ENCODE results near the gene FANCG.

The FANCG gene

DNA sequence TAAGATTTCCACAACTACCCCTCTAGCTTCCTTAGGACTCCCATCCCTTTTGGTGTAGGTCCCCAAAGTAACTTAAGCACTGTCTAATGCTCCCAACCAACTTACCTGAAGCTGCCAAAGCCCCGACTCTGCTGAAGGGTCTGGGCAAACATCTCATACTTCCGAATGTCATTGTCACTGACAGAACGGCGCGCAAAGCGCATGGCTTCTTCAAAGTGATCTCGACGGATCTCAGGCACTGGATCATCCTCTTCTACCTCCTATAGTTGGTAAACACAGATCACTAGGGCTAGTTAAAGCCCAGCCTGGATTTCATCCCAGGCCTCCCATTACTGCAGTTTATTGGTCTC lies 22.5 kb downstream of the FANCG start:
- DNase-seq: no peak

DNA sequence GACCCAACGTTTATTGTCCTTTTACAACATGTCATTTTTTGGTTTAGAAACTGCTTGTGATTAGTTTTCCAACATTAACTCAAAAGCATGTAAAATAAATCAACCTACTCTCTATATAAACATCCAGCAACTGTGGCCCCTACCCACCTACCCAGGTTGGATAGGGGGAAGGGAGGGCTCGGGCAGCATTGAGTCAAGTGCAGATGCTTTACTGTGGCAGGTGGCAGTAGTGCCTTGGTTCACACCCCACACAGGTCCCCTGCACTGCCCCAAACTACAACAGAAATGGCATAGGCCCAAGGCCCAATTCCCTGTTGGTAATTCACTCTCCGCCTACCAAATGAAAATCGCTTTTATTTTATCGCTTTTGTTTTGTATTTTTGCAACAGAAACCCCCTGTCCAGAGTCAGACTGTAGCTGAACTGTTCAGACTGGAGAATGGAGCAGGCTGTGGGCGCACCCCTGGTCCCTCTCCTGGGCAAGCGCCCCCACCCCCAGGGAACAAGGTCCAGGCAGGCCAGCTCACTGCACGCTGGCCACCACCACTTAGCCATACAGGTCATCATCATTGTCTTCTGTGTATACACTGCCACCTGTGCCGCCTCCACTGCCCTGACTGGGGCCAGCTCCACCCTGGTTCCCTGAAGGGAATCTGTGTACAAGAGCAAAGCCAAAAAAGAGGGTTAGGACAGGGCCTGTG lies 23.0 kb downstream of the FANCG start:
- no peak for DNase-seq

DNA sequence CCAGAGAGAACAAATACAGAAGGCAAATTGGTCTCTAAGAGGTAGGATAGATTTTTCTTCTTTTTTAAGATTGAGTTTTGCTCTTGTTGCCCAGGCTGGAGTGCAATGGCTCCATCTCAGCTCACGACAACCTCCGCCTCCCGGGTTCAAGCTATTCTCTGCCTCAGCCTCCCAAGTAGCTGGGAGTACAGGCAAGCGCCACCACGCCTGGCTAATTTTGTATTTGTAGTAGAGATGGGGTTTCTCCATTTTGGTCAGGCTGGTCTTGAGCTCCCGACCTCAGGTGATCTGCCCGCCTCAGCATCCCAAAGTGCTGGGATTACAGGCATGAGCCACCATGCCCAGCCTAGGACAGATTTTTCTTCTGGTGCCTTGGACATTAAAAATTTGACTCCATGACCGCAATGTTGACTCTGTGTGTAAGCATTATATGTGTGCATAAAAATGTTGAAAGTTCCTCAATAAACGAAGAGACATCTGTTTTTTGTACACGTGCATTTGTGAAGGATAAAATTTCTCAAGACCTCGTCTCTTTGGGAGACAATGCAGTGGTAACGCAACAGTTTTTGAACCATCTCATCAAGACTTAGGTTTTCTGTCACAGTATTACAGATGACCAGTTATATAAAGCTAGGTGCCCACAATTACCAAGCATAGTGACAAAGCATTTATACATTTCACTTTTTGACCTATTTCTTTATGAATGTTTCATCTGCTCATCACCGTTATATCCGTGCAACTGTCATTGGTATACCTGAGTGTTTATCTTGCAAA lies 24.7 kb downstream of the FANCG start:
- DNase-seq: no peak

DNA sequence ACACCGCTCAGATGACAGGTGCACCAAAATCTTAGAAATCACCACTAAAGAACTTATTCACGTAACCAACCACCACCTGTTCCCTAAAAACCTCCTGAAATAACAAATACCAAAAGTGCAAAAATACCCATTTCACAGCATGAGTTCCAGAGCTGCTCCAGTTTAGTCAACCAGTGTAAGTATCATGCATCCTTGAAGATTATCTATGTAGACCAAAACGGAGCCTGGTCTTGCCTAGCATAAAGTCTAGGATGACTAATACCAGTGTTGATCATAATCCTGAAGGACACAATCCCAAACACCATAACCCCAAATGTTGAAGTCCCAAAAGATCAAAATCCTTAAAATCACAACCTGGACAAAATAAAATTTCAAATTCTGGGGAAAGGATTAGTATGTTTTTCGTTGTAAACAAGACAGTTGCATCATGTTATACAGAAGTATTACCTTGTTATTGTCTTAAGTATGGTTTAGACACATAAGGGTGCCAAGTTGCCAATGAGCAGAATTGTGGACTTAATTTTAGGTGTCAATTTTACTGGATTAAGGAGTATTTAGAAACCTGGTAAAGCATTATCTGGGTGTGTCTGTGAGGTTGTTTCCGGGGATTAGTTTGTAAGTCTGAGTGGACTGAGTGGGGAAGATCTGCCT lies 25.4 kb downstream of the FANCG start:
- DNase-seq: no peak

DNA sequence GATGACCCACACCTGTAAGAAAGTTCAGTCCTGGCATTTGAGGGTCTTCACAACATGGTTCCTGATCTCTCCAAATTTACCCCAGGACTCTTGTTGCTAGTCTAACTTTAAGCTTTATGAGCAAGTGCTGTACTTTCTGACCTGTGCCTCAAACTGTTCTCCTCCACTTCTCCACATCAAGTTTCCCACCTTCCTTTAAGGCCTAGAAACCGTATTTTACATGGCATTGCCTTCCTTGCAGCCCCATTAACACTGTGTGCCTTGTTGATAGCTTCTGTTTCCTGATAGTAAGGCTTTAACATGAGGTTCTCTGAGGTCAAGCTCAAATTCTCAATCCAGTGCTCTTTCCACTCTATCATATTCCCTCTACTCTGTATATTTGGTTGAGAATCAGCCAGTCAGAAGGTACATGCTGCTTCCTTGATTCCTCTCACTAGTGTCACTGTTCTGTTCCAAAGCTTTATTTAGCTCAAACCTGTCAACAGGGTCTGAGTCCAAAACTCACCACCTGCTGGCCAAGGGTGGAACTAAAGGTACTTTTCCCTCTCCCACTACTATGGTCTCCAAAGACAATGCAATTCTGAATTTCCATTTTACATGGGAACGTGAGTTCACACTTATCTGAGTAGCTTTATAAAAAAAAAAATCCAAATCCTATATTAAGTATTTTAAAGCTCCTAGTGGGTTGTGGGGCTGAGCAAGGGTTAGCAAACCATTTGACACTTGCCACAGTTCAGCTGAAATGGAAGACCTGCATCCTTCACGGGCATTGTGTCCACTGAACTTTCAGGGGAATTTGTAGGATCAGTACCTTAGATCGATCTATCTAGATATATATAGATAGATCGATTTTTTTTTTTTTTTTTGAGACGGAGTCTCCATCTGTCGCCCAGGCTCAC lies 28.4 kb downstream of the FANCG start:
- DNase-seq: peak; percentile 71

DNA sequence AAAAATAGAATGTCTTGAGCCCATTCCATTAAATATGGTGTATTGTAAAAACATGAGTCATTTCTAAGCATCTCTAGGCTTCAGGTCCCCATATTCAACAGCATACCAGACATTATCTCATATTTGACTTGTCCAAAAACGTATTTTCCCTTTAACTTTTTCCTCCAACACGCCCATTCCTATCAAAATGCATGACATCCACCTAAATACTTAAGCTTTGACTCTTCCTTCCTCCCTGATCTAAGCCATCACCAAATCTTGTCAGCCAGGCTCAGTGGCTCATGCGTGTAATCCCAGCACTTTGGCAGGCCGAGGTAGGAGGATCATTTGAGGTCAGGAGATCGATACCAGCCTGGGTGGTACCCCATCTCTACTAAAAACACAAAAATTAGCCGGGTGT lies 31.2 kb downstream of the FANCG start:
- no peak for DNase-seq

DNA sequence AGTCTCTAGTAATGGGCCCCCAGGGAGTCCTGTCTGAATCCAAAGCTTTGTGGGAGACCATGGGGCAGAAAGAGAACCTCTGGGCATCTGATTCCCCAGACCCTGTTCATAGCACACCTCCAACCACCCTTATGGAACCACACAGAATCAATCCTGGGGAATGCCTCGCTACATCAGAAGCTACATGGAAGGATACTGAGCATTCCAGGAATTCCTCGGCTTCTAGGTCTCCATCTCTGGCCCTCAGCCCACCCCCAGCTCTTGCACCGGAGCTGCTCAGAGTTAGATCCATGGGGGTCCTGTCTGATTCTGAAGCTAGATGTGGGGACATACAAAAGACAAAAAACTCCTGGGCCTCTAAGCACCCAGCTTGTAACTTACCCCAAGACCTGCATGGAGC lies 35.7 kb downstream of the FANCG start:
- DNase-seq: no peak

DNA sequence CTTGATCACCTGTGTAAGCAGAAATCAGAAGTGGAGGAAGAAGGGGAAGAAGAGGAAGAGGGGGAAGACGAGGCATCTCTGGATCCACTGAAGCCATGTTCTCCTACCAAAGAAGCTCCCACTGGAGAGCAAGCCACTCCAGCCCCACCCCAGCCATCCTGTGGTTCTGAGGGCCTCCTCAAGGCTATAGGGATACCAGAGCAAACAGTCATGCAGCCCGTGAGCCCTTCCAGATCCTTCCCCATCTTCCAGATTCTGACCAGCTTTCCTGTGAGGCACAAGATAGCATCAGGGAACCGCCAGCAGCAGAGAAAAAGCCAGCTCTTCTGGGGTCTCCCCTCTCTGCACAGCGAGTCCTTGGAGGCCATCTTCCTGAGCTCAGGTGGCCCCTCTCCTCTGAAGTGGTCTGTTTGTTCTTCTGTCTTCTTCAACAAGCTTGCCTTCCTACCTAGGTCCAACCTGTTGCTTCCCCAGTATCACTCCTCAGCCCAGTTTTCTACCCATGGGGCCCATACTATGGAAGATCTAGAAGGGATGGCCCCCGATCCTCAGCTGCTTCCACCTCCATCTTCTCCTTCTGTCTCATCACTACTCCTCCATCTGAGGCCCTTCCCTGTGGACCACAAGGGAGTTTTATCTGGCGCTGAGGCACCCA lies 36.7 kb downstream of the FANCG start:
- DNase-seq: no peak

DNA sequence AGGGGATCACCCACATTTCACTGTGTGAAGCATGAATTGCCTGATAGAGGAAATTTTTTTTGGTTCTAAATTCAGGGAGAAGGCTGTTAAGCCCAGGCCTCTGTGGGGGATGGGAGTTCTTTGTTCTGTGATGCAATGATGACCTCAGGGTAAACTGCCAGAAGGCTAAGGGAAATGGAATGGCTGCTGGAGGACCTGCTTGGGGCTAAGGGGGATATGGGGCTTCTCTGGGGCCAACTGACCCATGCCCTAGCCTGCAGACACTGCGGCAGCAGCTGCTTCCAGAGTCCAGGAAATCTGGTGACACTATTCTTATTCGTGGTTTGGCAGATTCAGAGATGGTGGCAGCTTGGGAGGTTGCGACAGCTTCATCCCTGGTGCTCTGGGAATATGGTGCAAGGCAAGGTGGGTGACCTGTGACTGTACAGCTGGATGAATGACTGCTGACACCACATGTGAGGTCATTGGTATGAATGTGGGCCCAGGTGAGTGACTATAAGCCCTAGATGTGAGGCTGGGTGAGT lies 37.6 kb downstream of the FANCG start:
- peak; percentile 69 for DNase-seq

DNA sequence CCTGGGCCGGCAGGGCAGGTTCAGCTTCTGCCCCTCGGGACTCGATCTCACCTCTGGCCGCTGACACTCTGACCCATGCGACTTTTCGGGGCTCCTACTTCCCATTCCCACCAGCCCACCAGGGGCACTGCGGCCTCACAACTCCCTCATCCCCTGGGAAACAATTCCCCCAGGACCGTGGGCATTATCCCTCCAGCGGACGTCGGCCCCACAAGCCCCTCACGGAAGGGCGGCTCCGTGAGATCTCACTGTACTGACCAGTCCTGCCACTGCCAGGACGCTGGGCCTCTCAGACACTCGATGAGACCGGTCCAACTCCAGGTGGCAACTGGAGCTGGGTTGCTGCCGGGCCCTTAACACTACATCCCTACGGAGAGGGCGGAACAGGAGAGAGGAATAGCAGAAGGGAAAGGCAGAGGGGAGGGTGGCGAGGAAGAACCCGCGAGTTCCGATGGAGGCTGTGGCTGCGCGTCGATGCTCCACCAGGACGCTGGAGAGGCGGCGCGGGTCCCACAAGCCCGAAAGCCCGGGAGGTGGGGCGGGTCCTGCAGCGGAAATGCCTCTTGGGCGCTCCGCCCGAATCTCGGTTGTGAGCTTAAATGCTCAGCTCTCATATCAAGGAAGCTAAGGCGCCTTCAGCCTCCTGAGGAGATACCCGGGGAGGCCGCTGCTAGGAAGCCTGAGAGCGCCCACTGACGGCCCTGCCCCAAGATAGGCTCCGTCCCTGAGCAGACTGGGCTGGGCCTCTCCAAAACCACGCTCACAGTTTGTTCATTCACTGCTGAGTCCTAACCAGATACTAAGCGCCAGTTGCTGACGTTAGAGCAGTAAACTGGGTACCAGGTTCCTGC lies 43.7 kb downstream of the FANCG start:
- DNase-seq: no peak

DNA sequence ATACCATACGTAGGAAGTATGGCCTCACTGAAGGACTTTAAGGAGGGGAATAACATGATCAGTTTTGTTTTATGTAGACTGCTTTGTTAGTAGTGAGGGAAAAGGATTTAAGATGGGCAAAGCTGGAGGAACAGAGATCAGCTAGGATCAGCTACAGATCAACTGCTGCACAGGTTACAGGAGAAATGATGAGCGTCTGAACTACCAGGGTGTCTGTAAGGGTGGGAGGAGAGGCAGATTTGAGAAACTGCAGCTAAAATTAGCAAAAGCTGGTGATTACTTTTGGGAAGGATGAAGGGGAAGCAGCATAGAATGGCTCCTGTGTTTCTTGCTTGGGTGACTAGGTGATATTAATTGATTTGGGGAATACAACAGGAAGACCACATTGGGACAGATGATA lies 46.6 kb downstream of the FANCG start:
- no peak for DNase-seq

DNA sequence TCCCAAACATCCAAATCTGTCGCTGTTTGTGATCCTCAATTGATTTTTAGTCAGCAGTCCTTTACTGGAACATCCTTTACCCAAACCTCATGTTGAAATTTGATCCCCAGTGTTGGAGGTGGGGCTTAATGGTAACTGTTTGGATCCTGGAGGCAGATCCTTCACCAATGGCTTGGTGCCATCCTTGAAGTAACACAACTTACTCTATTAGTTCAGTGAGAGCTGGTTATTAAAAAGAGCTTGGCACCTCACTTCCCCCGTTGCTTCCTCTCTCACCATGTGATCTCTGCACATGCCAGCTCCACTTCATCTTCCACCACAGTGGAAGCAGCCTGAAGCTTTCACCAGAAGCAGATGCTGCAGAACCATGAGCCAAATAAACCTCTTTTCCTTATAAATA lies 49.9 kb downstream of the FANCG start:
- no peak for DNase-seq

DNA sequence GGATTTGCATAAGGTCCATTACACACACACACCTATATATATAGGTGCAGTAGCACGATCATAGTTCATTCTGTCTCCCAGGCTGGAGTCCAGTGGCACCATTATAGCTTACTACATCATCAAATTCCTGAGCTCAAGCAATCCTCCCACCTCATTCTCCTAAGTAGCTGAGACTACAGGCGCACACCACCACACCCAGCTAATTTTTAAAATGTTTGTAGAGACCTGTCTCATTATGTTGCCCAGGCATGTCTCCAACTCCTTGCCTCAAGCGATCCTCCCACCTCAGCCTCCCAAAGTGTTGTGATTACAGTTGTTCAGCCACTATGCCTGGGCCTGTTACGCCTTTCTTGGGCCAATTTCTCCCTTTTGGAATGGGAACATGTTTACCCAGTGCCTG lies 50.5 kb downstream of the FANCG start:
- no peak for DNase-seq

DNA sequence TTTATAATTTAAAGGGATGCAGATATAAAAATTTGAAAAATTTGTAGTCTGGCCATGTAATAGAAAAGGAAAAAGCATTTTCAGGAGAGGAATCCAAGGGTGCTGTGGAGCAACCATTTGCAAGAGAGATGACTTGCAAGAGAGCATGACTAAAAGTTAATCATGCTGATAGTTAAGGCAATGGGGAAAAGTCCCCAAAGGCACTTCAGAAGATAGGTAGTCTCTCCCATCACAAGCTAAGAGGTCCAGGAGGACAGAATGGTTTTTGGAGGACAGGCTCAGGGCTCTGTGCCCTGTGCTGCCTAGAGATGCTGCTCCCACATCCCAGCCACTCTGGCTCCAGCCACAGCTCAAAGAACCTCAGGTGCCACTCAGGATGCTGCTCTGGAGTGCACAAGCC lies 51.4 kb downstream of the FANCG start:
- no peak for DNase-seq

DNA sequence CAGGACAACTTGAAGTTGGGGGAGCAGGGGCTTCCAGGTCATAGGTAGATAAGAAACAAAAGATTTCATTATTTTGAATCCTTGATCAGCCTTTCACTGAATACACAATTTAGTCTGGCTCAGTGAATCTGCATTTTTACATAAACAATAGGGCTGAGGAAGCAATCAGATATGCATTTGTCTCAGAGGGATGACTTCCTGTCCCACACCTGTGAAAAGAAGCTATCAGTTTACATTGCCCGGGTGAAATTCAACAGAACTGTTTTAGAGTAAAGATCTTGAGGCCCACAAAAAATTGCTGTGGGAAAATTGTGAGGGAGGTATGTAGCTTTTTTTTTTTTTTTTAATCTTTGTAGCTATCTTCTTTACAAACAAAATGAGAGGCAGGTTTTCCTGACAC lies 51.9 kb downstream of the FANCG start:
- DNase-seq: no peak

DNA sequence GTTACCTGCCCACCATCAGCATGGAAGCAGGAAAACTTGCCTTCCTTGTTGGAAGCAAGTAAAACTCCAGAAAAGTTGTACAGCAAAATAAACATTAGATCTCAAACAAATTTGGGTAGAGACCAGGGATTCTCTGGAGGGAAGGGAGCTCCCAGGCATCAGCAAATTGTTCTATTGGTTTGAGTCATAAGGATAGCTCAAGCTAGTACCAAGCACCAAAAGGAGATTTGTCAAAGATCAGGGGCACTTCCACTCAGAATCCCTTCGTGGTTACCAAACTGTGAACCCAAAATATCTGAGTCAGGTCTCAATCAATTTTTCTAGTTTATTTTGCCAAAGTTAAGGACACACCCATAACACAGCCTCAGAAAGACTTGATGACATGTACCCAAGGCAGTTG lies 52.4 kb downstream of the FANCG start:
- DNase-seq: no peak

DNA sequence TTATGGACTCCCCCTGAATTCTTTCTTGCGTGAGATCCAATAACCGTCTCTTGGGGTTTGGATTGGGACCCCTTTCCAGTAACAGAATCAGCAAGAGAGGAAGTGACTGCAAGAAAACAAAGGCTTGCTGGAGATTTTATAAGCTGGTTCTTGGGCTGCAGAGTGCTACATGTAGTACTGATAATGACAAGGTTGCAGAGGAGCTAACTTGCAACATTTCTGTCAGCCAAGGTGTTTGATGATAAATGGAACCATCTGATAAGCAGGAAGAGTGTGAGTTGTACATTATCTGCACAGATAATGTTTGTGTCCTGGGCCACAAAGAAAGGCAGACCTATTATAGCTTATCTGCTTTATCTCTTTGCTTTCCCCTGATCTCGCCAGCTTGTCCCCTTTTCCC lies 53.1 kb downstream of the FANCG start:
- DNase-seq: peak; percentile 34

All from OCI-M1 (cell line).